GM18499 (cell line): Measurements from ENCODE around the gene PHACTR1.

Experiments
- ATAC-seq: cut with Tn5 transposase; IDR thresholded peaks from one replicate; pipeline ENCODE4 v1.9.1; 2021; ENCODE audit warnings: moderate number of reproducible peaks; ENCODE audit not compliant: insufficient read depth, unreplicated experiment

Gene PHACTR1

DNA sequence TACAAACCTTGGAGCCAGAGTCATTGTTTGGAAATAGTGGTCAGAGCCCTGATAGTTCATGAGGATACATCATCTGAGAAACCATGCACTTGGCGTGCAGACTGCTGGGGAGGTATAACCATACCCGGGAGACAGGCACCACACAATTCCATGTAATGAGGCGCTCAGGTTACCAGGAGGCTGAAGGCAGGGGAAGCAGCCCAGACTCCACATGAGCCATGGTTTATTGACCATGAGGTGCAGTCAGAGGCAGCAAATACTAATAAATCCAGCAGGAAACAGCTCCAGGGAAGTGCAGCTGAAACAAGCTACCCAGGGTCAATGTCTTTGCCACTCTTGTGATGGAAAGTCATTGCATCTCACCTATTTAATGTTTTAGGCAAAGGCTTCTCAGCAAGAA is 455.7 kb downstream of the PHACTR1 start:
- no peak for ATAC-seq

DNA sequence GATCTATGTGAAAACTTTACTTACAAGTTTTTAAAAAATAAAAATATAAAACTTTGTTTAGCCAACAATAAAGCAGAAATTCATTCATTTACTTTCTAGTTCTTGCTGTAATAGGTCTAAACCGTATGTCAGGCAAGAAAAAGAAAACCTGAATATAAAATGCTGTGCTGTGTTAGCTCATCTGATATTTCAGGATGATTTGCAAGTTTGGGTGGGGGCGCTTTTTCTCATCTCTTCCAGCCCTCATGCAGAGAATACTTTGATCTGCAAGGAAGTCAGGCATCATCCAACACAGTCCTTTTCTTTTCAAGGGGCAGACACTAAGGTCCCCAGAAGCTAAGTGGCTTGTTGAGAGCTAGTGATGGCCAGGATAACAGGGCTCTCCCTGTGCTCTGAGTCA is 458.5 kb downstream of the PHACTR1 start:
- ATAC-seq: no peak

DNA sequence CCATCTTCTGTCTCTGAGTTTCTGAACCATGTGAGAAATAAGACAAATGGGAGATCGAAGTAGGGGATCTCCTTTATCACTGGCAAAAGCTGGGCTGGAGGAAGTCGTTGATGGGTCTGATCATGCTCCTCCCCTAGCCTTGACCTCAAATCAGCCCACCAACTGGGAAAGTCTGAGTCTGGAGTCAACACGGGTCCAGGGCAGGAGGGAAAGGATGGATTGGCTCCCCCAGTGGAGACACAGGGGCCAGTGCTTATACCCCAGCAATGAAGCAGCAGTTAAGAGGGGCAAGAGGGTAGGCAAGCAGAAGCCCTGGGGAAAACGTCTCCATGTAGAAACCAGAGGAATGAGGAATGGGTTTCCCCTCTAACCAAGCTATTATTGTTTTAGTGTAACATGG is 459.2 kb downstream of the PHACTR1 start:
- ATAC-seq: no peak

DNA sequence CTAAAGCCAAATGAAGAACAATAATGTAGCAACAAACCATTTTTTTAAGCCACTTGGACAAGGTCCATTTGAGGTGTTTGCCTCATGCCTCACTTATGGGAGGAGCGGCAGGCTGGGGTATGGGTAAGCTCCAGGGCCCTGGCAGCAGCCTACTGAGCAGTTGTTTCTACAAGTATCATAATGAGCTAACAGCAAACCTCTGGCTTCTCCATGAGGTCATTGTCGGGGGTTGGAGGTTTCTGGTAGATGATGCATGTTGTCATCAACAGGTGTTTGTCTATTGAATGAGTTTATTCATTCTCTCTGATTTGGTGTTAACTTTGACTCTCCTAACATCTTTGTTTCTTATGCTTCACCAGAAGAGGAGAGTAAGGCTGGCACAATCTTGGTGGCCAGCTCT is 461.1 kb downstream of the PHACTR1 start:
- ATAC-seq: no peak

DNA sequence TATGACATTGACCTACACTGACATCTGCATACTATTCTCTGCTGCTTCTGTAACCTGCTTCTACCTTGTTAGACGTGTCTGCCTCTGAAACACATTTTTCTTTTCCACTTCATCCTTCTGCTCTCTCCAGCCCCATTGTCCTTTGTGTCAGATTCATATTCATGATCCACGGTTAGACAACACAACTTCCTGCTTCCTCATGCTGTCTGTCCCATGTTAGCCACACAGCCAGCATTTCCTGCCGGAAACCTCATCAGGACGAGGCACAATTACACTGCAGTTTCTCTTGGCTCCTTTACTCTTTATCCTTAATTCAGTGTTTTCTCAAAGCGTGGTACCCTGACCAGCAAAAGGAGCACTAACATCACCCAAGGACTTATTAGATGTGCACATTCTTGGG is 461.5 kb downstream of the PHACTR1 start:
- no peak for ATAC-seq

DNA sequence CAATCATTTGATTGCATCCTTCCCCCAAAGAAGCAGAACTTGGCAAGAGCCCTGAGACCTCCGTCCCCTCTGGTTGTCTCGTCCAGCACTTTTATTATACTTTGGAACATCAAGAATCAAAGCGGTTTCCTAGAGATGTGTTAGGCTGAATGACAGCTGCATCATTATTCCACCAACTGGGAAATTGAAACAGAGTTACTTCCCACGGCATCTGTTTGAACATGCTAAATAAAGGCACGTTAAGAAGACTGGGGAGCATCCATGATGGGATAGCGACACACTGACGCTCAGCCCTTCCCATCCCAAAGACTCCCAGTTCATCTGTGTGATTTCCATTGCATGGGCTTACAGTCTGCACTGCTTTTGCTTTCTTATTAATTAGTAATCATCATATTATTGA is 464.0 kb downstream of the PHACTR1 start:
- ATAC-seq: no peak

DNA sequence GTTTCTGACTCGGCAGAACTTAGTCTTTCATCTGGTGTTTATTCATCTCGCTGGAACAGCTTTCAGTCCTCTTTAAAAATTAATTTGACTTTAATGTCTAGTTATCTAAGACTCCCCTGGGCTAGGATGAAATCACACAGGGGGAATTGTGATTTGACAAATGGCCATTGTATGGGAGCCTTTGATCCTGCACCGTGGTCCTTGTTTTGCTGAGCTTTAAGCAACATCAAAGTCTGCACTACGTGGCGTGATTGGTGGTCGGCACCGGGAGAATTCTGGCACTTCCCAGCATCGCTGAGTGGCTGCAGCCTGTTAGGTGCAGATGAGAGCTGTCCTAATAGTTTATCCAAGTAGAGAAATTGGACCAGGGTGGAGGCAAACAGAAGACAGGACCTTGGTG is 464.8 kb downstream of the PHACTR1 start:
- ATAC-seq: no peak

DNA sequence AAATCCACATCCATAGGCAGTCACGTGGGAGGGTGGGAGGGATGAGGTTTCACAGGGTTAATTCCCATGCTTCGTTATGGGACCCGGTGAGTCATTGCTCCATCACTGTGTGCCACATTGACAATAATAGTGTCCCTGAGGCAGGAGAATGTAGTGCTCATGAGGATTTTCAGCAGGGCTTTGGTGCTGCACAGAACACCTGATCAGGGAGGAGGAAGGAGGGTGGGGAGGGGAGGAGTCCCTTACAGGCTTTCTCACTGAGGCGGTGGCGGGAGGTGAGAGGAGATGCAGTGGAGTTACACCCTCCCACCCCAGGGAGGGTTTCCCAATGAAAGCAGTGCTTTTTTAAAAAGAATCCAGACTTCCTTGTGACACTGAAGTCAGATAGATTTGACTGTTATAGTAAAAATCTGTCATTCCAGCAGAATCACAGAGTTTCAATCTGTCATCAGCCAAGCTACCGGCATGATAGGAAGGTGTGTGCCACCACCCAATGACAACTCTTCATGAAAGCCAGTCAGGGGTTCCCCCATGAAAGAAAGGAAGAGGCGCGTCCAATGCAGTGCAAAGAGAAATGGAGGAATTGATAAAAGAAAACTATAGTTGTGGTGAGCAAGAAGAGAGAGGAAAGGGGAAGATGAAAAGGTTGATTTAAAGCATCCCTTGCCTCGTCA is 467.0 kb downstream of the PHACTR1 start:
- no peak for ATAC-seq

DNA sequence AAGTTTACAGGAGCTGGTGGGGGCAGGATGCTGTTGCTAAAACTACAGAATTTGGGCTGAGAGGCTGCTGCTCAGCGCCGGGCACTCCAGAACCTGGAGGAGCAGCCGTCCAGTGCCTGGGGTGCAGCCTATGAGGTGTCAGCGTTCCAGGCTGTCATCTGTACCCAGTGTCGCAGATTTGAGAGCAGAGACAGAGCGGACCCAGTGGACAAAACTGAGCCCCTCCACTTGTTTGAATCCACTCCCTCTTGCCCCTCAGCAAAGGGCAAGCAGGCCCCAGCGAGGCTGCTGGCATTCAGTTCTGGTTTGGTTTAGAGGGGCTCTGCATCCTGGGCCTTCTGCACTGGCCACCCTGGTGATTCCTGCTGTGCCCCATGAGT is 467.5 kb downstream of the PHACTR1 start:
- no peak for ATAC-seq

DNA sequence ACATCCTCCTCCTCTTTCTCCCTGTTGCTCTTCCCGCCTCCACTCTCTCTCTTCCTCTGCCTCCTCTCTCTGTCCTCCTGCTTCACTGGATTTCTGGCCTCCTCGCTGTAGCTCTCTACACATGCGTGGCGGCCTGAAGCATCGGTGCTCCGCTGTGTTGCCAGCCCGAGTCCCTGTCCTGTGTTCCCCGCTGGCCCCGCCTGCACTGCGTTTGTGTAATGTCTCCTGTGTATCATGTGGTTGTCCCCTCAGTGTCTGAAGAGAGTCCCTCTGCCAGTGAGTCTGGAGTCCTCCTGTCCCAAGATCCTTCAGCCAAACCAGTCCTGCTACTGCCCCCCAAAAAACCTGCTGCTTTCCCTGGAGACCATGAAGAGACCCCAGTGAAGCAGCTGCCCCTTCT is 468.0 kb downstream of the PHACTR1 start:
- no peak for ATAC-seq

DNA sequence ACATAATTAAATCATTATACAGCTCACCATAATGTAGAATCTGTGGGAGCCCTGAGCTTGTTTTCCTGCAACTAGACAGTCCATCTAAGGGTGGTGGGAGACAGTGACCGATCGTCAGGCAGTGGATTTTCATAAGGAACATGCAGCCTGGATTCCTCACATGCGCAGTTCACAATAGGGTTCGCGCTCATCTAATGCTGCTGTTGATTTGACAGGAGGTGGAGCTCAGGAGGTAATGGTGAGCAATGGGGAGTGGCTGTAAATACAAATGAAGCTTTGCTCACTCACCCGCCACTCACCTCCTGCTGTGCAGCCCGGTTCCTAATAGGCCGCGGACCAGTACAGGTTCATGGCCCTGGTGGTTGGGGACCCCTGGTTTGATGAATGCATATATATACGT is 470.3 kb downstream of the PHACTR1 start:
- no peak for ATAC-seq

DNA sequence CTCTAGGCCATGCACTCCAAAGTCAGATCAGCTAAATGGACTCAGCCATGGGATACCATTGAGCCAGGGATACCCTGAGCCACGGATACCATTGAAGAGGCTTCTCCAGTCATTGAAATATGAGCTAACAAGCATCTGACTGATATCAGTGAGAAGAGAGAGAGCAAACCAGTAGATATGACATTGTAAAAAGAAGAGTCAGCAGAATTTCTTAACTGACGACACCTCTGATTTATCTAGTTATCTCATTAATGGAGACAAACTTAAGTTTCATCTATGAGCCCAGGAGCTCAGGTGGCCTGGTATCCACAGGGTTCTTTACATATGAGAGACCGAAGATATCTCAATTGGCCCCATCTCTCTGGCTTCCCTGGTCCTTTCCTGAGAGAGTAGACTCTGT is 471.1 kb downstream of the PHACTR1 start:
- no peak for ATAC-seq

DNA sequence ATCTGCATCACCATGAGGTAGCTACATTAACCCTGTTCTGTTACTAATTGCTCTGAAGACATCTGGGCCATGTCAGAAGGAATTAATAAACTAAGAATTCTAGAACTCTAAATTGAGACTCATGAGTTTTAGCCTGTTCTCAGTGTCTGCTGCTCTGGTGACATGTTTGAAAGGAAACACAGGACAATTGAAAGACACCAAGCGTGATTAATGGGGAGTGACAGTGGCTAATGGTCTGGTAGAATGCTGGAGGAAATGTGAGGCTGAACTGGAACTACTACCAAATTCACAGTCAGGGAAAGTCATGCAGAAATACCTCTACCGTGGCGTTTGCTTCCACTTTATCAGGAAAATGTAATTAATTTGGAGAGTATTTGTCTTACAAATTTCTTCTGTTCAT is 471.7 kb downstream of the PHACTR1 start:
- no peak for ATAC-seq

DNA sequence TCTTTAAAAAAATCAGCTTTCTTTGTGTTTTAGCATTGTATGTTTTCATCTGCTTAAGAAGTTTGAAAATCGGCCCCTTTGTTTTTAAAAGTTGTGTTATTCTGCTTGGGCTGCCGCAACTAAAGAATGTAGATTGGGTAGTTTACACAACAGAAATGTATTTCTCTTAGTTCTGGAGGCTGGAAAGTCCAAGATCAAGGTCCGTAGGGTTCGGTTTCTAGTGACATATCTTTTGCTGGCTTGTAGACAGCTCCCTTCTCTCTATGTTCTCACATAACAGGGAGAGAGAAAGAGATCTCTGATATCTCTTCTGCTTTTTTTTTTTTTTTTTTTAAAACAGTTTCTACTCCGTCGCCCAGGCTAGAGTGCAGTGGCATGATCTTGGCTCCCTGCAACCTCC is 473.1 kb downstream of the PHACTR1 start:
- ATAC-seq: no peak

DNA sequence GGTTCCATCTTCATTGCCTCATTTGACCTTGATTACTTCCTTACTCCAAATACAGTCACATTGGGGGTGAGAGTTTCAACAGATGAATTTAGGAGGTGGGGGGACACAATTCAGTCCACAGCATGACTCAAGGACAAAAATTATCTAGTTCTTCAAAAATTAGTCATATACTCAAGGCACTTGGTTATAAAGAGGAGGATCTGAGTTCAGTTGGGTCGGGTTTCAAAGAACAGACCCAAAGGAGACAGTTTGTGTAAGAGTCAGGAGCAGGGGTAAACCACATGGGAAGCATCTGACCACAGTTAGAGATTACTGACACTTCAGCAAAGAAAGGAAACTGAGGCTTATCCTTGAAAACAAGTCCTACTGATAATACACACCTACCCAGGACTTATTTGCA is 473.8 kb downstream of the PHACTR1 start:
- no peak for ATAC-seq

DNA sequence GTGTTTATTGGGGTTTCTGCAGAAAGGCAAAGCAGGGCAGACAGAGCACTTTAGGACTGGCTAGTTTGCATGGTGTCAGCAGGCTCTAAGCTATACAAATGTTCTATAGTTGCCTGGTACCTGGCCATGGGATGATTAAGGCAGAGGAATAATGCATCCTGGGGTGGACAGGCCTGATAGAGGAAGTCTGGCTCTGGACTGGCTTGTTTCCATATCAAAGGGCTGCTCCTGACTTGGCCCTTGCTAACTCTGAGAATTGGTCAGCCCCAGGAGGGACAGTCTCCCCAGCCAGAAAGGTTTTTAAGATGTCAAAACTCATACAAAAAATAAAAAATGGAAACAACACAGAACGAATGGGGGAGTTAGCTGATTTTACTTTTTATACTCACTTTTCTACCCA is 474.9 kb downstream of the PHACTR1 start:
- no peak for ATAC-seq

DNA sequence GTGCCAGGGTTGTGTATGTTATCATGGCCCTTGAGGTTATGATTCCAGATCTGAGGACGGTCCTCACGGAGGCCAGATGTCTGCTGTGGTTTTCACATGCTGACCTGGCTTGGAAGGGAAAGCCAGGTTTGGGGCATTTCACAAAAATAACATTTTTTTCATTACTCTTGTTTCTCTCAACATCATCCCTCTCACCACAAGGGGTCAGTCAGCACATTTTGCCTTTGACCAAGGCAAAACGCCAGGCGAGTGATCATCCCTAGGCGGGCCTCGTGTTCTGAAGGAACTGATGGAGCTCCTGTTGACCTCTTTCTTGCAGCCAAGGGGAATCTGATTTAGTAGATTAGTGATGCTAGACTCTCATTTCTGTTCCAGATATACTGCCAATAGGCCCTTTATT is 478.3 kb downstream of the PHACTR1 start:
- ATAC-seq: no peak

DNA sequence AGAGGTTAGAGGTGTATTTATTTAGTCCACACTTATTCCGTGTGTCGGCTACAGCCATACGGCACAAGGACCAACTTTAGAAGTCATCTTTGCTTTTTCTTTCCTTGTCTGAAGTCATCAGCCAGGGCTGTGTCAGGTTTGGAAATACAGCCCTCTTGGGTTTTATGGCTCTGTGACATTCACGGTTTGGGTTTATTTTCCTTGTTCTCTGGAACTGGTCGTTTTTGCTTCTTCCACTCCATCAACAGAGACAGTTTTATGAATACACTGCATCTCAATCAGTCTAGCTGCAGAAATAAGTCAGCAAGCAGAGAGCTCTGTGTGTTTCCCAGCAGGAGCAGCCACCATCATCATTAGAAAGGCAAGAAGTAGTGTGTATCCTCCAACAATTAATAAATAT is 479.2 kb downstream of the PHACTR1 start:
- no peak for ATAC-seq

DNA sequence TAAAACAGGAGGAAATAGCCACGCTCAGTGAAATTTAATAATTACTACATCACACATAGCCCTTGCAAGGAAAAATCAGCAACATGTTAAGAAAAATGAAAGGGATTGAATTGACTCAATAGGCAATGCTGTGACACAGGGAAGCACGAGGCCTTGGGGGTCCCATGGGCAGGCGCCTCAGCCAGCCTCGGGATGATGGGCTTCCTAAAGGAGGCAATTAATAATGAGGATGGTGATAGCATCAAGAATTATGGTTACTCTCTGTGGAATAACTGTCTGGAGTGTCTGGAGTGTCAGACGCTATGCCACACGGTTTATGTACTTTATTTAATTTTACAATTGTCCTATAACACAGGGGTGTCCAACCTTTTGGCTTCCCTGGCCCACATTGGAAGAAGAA is 481.6 kb downstream of the PHACTR1 start:
- no peak for ATAC-seq

DNA sequence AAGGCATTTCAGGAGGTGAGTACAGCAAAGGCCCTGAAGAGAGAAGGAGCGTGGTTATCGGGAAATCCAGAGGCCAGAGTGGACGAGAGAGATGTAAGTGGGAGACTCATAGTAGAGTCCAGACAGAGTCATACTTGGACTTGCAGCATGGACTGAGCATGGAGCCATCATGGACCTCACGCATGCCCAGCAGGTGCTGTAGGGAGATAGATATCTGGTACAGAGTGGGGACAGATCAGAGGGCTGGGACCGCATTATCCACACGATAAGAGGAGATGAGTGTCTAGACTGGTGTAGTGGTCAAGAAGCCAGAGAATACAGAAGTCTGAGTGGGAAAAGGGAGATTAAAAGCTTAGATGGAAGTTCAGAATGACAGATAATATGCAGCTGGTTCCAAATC is 484.8 kb downstream of the PHACTR1 start:
- no peak for ATAC-seq

DNA sequence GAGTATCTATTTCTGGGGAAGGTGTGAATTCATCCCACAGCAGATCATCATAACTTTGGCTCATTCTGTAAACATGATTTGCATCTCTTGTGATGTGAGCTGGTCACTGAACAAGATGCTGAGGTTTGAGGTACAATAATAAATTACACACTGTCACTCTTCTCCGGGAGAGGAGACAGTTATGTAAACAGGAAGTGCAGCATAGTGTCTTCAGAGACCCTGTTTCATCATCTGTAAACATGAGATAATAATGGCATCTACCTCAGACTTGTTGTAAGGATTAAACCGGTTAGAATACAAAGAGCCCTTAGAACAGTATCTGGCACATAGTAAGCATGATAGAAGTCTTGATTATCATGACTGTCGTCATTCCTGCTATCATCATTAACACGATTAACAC is 486.6 kb downstream of the PHACTR1 start:
- ATAC-seq: no peak

DNA sequence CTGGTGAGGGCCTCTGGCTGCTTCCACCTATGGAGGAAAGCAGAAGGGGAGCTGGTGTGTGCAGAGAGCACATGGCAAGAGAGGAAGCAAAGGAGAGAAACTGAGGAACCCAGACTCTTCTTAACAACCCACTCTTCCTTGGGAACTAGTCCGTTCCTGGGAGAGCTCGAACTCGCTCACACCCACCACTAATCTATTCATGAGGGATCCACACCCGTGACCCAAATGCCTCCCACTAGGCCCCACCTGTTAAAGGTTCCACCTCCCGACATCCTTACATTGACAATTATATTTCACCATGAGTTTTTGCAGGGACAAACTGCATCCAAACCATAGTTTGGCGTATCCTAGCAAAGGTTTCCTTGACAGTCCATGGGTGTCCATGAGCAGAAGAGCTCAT is 488.5 kb downstream of the PHACTR1 start:
- no peak for ATAC-seq

DNA sequence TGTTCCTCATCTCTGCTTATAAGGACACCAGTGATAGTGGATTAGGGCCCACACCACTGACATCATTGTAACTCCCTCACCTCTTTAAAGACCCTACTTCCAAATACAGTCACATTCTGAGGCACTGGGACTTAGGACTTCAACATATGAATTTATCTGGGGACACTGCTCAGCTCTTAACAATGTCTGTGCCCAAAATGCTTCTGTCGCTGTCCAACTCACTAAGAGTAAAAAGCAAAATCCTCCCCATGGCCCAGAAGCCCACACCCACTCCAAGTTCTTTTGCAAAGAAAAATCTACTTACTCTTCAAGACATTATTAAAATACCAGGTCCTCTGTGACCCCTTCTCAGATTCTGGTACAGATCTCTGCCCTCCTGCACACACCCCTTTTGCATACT is 495.5 kb downstream of the PHACTR1 start:
- ATAC-seq: no peak
